ENCODE results near the gene ASS1. TPM values are rescaled to one million over a fixed set of nuclear protein-coding genes. Genes with fewer than 3 reads are reported as not detected.
A peak's percentile ranks its signal among the peaks of the same experiment; 100 is the strongest.

Gene ASS1
- total and polyA plus RNA-seq, 2 donors (not counting 1 experiment from before 2014, with no cell fraction given): 44.7 to 223 TPM

- Histone ChIP-seq H4K20me1 (ENCODE audit: control insufficient read depth, extremely low read depth, insufficient read depth, low read length) (no peaks in the 10 kb centered on the region), H3K36me3 (ENCODE audit: control insufficient read depth, insufficient read depth, low read length) (no peaks in the 10 kb centered on the region), H3K27ac (ENCODE audit: insufficient read depth, low read length) (no peak overlapping the region), H2AFZ (ENCODE audit: low read length) (peak overlapping the region; percentile 40), H3K4me3 (replicated peaks in 1 of 4; ENCODE audit: control extremely low read depth in 1 of 4, insufficient read depth in 1 of 4, low read depth in 3 of 4, low read length in 4 of 4) (peak overlapping the region in 1 of 4 experiments; percentile 32), H3K27me3 (ENCODE audit: control insufficient read depth, insufficient read depth, low read length) (no peaks in the 10 kb centered on the region), H3K79me2 (ENCODE audit: control insufficient read depth, insufficient read depth, low read length) (no peaks in the 10 kb centered on the region), H3K4me2 (ENCODE audit: extremely low read depth, insufficient read depth, low read length) (peak overlapping the region; percentile 87), H3K9ac (ENCODE audit: insufficient read depth, low read length) (no peak overlapping the region), H3K4me1 (ENCODE audit: control insufficient read depth, extremely low read depth, insufficient read depth, low read length) (peaks cover 4% of the 10 kb centered on the region), H3K9me3 (ENCODE audit: control insufficient read depth, insufficient read depth, low read depth, low read length) (no peaks in the 10 kb centered on the region)
- no peak for TF ChIP-seq CTCF (conservative IDR thresholded peaks at IDR 0.05 in 1 of 2, IDR thresholded peaks at IDR 0.05 in 1 of 2; ENCODE audit: low read depth in 1 of 2, low read length in 2 of 2)
- TF ChIP-seq EZH2 (IDR thresholded peaks at IDR 0.05; ENCODE audit: low read length, missing control alignments): no peak
- DNase-seq (ENCODE audit: low read depth in 2 of 2): peak; percentile 31 to 52
These were observed 91.2 kb downstream of the ASS1 start for GRCh38 chr9:130535818-130536521.

DNA sequence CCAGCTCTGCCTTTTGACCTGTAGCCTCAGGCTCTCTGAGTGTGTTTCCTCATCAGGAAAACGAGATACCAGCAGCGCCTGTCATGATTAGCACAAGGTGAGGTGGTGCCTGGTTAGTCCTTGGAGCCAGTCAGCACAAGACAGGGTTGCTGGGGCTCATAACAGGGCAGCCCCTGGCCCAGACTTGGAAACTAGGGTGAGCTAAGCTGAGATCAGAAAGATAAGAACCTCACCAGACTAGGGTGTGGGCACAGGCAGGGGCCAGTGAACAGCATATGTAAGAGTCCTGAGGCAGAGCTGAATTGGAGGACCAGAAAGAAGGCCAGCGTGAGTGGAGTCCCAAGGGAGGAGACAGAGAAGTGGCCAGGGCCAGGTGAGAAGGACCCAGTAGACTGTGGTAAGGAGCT is 91.9 kb downstream of the ASS1 start:
- Histone ChIP-seq H3K36me3 (ENCODE audit: control insufficient read depth, insufficient read depth, low read length) (no peaks in the 10 kb centered on the region), H3K4me2 (ENCODE audit: extremely low read depth, insufficient read depth, low read length) (no peak overlapping the region), H4K20me1 (ENCODE audit: control insufficient read depth, extremely low read depth, insufficient read depth, low read length) (no peaks in the 10 kb centered on the region), H2AFZ (ENCODE audit: low read length) (no peak overlapping the region), H3K4me3 (replicated peaks in 1 of 4; ENCODE audit: control extremely low read depth in 1 of 4, insufficient read depth in 1 of 4, low read depth in 3 of 4, low read length in 4 of 4) (no peak overlapping the region), H3K9me3 (ENCODE audit: control insufficient read depth, insufficient read depth, low read depth, low read length) (no peaks in the 10 kb centered on the region), H3K27ac (ENCODE audit: insufficient read depth, low read length) (no peak overlapping the region), H3K79me2 (ENCODE audit: control insufficient read depth, insufficient read depth, low read length) (no peaks in the 10 kb centered on the region), H3K4me1 (ENCODE audit: control insufficient read depth, extremely low read depth, insufficient read depth, low read length) (peaks cover 4% of the 10 kb centered on the region), H3K9ac (ENCODE audit: insufficient read depth, low read length) (no peak overlapping the region), H3K27me3 (ENCODE audit: control insufficient read depth, insufficient read depth, low read length) (peaks cover 2% of the 10 kb centered on the region)
- TF ChIP-seq CTCF (conservative IDR thresholded peaks at IDR 0.05 in 1 of 2, IDR thresholded peaks at IDR 0.05 in 1 of 2; ENCODE audit: low read depth in 1 of 2, low read length in 2 of 2) (no peak), EZH2 (IDR thresholded peaks at IDR 0.05; ENCODE audit: low read length, missing control alignments) (no peak)
- DNase-seq (ENCODE audit: low read depth in 2 of 2): no peak

DNA sequence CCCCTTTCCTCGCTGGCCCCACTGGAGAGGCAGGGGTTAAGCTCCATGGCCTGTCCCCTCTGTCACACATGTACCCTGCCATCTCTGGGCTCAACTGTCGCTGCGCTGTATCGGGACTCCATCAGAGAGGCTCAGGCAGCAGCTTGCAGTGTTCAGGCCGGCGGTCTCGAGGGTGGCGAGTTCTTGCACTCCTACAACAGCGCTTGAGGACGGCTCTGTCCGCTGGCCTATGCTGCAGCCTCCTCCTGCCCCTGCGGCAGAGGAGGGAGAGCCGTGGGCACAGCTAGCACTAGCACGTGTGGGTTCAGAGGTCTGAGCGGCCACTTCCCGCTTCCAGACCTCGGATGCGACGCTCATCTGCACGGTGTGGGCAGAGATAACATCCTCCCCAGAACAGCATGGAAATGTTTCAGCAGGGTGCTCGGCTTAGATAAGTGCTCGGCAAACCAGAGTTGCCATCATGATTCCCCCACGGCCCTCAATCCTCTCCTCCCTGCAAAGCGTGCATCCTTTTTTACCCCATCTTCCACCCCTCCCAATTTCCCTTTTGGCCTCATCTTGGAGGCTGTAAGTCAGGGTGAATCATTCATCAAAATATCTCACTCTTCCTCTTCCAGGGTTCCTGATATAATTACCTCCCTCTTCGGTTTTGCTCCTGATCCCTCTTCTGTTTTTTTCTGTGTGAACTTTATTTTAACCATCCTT is 92.7 kb downstream of the ASS1 start:
- Histone ChIP-seq H3K79me2 (ENCODE audit: control insufficient read depth, insufficient read depth, low read length) (no peaks in the 10 kb centered on the region), H3K4me2 (ENCODE audit: extremely low read depth, insufficient read depth, low read length) (peak overlapping the region; percentile 35), H3K9ac (ENCODE audit: insufficient read depth, low read length) (no peak overlapping the region), H3K27me3 (ENCODE audit: control insufficient read depth, insufficient read depth, low read length) (peaks cover 2% of the 10 kb centered on the region), H3K36me3 (ENCODE audit: control insufficient read depth, insufficient read depth, low read length) (no peaks in the 10 kb centered on the region), H3K9me3 (ENCODE audit: control insufficient read depth, insufficient read depth, low read depth, low read length) (no peaks in the 10 kb centered on the region), H2AFZ (ENCODE audit: low read length) (peak overlapping the region; percentile 47), H3K4me1 (ENCODE audit: control insufficient read depth, extremely low read depth, insufficient read depth, low read length) (peaks cover 4% of the 10 kb centered on the region), H3K27ac (ENCODE audit: insufficient read depth, low read length) (no peak overlapping the region), H3K4me3 (replicated peaks in 1 of 4; ENCODE audit: control extremely low read depth in 1 of 4, insufficient read depth in 1 of 4, low read depth in 3 of 4, low read length in 4 of 4) (no peak overlapping the region), H4K20me1 (ENCODE audit: control insufficient read depth, extremely low read depth, insufficient read depth, low read length) (no peaks in the 10 kb centered on the region)
- TF ChIP-seq CTCF (conservative IDR thresholded peaks at IDR 0.05 in 1 of 2, IDR thresholded peaks at IDR 0.05 in 1 of 2; ENCODE audit: low read depth in 1 of 2, low read length in 2 of 2) (no peak), EZH2 (IDR thresholded peaks at IDR 0.05; ENCODE audit: low read length, missing control alignments) (peak; percentile 53)
- DNase-seq (ENCODE audit: low read depth in 2 of 2): peak; percentile 7 to 11

Measured in fibroblast of lung (primary cell).